ENCODE data around the gene RNU6-7. TPM values are rescaled to one million over a fixed set of nuclear protein-coding genes. Genes with fewer than 3 reads are reported as not detected.
A peak's percentile ranks its signal among the peaks of the same experiment; 100 is the strongest.

RNU6-7 gene
- polyA plus RNA-seq, 1 donor from 2014 or later = not detected

DNA sequence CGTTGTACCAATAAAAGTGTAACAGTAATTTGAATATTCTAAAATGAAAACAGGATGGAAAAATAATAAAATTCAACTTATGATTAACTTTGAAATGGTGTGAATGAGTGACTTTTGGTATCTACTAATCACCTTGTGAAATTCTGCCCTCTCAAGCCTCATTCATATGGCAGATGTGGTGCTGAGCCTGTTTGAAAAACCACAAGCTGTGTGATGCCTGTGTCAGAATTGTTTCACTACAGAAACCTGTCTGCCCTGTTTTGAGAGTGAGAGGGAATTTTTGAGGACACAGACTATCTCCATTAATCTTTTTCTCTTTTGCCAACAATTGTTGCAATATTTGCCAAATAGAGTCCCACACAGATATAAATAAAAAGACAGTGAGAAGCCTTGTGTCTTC lies 3.9 kb upstream of the RNU6-7 start:
- no peak overlapping the region for H3K27ac Mint-ChIP-seq
- H3K36me3 Mint-ChIP-seq = peaks cover 2% of the 10 kb centered on the region
- H3K27me3 Mint-ChIP-seq = no peaks in the 10 kb centered on the region
- H3K4me3 Mint-ChIP-seq = no peak overlapping the region
- peaks cover 16 to 27% (median 17%) of the 10 kb centered on the region in 3 donors for H3K4me1 Mint-ChIP-seq
- H3K9me3 Mint-ChIP-seq = no peaks in the 10 kb centered on the region

DNA sequence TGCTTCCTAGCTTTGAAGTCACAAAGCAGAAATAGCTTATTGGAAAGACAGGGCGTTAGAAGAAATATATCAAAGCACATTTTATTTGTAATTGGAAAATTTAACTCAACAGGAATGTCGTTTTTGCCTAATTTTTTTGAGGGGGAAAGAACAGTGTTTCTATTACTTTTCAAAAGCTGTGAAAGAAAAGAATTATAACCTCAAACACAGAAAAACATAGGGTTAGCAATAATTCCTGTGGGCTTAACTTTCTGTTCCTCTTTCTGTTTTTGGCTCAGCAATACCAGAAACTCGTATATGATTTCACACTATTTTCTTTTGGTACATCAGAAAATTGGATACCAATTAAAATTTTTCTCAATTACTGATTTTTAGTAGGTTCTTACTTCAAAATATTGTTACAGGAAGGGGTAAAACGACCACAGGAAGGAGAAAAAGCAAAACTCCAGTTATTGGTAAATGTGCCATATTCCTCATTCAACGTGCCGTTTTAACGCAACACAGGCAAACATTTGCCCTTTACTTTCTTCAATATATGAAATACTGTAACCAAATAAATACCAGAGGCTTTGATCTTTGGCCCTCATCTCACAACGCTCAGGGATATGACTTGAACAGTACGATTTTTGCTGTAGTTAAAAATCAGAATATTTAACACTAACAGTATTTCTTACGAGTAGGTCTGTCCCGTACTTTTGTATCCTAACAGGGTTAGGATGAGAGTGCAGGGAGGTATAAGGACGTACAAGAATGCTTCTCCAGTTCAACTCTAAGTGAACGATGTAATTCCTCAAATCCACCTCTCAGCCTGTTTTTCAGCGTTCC lies 1.3 kb upstream of the RNU6-7 start:
- Mint-ChIP-seq H3K27me3 (no peaks in the 10 kb centered on the region), H3K4me1 (peaks cover 24 to 35% (median 26%) of the 10 kb centered on the region in 3 donors), H3K4me3 (peak overlapping the region; percentile 85 to 96 (median 94)), H3K9me3 (no peaks in the 10 kb centered on the region), H3K36me3 (peaks cover 3% of the 10 kb centered on the region), H3K27ac (peak overlapping the region; percentile 97 to 100 (median 99))

DNA sequence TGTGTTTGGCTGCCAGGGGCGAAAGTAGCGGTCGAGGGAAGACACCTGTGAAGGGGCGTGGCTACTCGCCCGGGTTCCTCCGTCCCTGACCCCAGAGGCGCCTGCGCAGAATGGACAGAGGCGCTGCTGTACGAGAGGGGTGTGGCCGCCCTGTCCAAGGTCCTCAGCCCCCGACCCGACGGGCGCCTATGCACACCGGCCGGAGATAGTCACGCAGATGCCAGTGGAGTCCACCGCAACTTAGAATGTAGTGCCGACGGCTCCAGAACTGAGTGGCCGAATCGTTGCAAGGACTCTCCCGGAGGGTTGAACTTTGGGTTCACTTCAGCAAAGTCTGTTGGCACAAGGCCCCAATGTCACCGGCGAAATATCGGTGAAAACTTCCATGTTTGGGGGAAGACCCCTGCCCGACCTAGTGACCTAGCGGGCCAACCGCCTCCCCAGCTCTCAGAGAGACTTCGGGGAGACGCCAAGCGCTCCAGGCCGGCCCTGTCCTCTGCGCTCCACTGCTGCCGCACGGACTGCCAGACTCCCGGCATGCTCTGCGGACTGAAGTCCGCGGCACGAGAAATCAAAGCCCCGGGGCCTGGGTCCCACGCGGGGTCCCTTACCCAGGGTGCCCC lies 541 bp upstream of the RNU6-7 start:
- peak overlapping the region; percentile 85 to 96 (median 94) for H3K4me3 Mint-ChIP-seq

DNA sequence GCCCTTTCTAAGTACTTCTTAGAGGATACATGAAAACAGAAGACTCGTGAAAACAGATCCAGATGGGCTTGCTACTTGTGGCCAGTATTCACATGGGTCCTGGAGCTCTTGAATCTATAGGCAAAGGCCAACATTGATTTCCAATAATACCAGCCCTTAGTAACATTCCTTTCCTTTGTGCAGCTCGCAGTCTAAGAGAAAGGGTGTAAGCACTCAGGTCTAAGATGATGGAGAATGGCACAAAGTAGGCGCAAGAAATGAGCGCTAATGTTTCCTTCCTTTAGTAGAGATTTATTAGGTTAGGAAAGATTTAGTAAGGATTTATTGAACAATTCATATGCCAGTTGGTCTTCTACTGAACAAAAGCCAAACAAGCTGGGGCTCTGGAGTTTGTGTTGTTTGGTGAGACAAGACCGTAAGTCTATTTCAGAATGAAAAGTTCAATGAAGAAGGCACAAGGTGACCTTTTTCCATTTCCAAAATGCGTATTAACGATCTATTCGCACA lies 699 bp downstream of the RNU6-7 start:
- peak overlapping the region; percentile 85 to 96 (median 94) for H3K4me3 Mint-ChIP-seq
- H3K4me1 Mint-ChIP-seq = peaks cover 31 to 42% (median 35%) of the 10 kb centered on the region in 3 donors
- H3K27ac Mint-ChIP-seq = peak overlapping the region; percentile 97 to 100 (median 99)
- peaks cover 1% of the 10 kb centered on the region for H3K36me3 Mint-ChIP-seq
- no peaks in the 10 kb centered on the region for H3K9me3 Mint-ChIP-seq
- peaks cover 4% of the 10 kb centered on the region for H3K27me3 Mint-ChIP-seq

More for the DNA sequence above, 541 bp upstream of the RNU6-7 start:
- H3K36me3 Mint-ChIP-seq = peaks cover 1% of the 10 kb centered on the region
- no peaks in the 10 kb centered on the region for H3K9me3 Mint-ChIP-seq
- peaks cover 27 to 36% (median 31%) of the 10 kb centered on the region in 3 donors for H3K4me1 Mint-ChIP-seq
- peaks cover under 1% of the 10 kb centered on the region for H3K27me3 Mint-ChIP-seq
- peak overlapping the region; percentile 97 to 100 (median 99) for H3K27ac Mint-ChIP-seq

DNA sequence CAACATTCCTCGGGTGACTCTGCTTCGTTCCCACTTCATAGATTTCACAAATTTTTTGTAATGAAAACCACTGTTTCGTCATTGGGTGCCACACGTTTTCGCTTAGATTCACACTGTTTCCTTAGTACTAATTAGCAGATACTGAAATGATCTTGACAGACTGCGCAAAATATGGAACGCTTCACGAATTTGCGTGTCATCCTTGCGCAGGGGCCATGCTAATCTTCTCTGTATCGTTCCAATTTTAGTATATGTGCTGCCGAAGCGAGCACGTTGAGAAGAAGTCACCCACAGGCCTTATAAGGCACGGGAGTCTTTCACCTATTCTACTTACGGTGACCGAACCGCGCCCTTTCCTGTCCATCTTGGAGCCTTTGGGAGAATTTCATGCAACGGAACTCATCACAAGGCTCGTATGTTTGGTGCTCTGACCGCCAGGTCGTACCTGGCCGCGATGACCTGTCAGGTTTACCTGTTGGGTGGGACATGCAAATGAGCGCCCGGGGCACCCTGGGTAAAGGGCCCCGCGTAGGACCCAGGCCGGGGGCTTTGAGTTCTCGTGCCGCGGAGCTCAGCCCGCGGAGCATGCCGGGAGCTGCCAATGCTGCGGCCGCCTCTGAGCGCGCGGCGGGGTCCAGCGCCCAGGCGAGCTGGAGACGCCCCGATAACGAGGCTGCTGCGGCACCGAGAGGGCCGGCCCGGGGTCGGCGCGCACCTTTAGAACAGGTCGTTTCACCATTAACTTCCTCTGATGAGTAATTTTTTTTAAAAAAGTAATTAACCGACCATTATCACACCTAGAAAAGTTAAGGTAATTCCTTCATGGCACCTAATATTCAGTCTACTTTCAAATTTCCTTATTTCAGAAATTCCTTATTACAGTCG lies 1.4 kb downstream of the RNU6-7 start, which contains the start of gene RNU6-8:
Gene RNU6-8, minus strand, starts transcription at position 272 of the 885 bp plus-strand sequence.
- peak within 1 kb of the TSS; percentile 85 to 96 (median 94) for H3K4me3 Mint-ChIP-seq
- H3K4me1 Mint-ChIP-seq = peaks cover 31 to 42% (median 35%) of the 10 kb centered on the region in 3 donors
- peaks cover 4% of the 10 kb centered on the region for H3K27me3 Mint-ChIP-seq
- no peaks in the 10 kb centered on the region for H3K9me3 Mint-ChIP-seq
- peak within 1 kb of the TSS; percentile 97 to 100 (median 99) for H3K27ac Mint-ChIP-seq
- peaks cover 1% of the 10 kb centered on the region for H3K36me3 Mint-ChIP-seq

DNA sequence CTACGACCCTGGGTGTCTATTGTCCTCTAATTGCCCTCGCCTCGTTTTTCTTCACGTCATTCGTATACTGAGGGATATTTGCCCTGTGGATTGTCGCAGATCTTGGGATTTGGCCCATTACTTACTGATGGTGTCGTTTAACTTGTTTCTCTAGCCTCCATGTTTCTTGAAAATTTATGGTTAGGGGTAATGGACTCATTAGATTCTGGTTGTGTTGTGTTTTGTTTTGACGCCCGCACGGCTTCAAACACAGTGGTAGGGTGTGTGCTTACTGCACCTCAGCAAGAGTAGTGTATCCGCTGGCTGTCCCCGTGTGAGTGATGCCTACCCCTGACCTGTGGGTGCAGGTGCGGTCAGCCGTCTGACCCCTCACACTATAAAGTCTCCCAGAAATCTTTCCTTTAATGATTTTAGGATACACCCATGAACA lies 2.1 kb downstream of the RNU6-7 start:
- Mint-ChIP-seq H3K4me1 (peaks cover 31 to 42% (median 35%) of the 10 kb centered on the region in 3 donors), H3K9me3 (no peaks in the 10 kb centered on the region), H3K4me3 (peak overlapping the region; percentile 85 to 96 (median 94)), H3K36me3 (peaks cover 1% of the 10 kb centered on the region), H3K27ac (peak overlapping the region; percentile 97 to 100 (median 99)), H3K27me3 (peaks cover 4% of the 10 kb centered on the region)

DNA sequence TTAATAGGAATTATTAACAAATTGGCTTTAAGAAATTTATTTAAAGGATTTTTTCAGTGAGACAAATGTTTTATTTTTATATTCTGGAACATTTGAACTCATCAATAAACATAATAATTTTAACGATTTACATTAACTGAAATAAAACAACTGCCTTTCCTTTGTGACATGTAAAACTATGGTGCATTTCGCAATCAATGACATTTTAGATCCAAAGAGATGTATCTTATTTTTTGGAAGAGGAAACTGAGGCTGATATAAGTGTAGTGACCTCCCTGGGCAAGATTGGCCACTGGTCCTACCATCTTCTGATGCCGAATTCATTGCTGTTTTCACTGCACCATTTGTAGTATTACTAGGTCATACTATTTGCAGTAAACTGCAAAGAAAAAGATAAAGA lies 3.7 kb downstream of the RNU6-7 start:
- H3K4me1 Mint-ChIP-seq = peaks cover 25 to 33% (median 30%) of the 10 kb centered on the region in 3 donors
- peaks cover 0 to 2% (median 0%) of the 10 kb centered on the region in 3 donors for H3K9me3 Mint-ChIP-seq
- peak overlapping the region in 1 of 3 donors; percentile 91 for H3K27ac Mint-ChIP-seq
- peaks cover 4% of the 10 kb centered on the region for H3K27me3 Mint-ChIP-seq
- peaks cover 1% of the 10 kb centered on the region for H3K36me3 Mint-ChIP-seq
- peak overlapping the region in 2 of 4 donors; percentile 15 to 86 for H3K4me3 Mint-ChIP-seq

DNA sequence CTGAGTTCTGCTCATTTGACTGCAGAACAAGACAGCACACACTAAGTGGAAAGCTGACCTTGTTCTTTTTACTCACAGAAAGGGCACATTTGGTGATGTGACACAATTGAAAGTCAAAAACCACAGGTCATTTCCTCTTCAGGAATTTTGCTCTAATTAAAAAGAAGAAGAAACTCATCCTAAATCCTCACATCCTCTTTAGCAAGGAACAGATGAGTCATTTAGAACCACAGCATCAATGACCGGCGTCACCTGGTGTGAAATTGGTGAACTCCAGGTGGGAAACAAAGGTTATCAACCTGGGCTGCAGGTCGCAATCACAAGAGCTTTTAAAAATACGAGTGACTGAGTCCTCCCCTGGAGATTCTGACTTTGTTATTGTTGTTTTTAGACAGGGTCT lies 4.1 kb downstream of the RNU6-7 start:
- Mint-ChIP-seq H3K36me3 (peaks cover 1% of the 10 kb centered on the region), H3K27me3 (peaks cover 4% of the 10 kb centered on the region), H3K4me1 (peaks cover 25 to 30% (median 29%) of the 10 kb centered on the region in 3 donors), H3K27ac (peak overlapping the region in 2 of 3 donors; percentile 11 to 91), H3K9me3 (peaks cover 0 to 2% (median 0%) of the 10 kb centered on the region in 3 donors), H3K4me3 (peak overlapping the region in 2 of 4 donors; percentile 15 to 86)

DNA sequence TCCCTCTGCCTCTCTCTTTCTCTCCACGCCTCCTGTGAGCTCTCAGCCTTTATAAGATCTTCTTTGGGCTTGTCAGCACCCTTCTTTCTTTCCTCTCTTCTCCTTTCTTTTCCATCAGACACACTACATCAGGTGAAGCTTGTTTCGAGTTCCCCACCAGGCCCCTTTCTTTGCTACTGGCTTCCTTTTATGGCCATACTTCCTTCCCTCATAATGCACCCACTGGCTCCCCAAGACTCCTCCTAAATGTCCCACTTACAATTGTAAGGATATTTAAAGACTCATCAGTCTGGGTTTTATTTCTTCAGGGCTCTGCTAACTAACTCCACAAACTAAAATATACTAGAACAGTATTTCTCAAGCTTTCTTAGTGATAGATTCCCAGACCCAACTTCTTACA lies 4.7 kb downstream of the RNU6-7 start:
- peaks cover 0 to 2% (median 0%) of the 10 kb centered on the region in 3 donors for H3K9me3 Mint-ChIP-seq

DNA sequence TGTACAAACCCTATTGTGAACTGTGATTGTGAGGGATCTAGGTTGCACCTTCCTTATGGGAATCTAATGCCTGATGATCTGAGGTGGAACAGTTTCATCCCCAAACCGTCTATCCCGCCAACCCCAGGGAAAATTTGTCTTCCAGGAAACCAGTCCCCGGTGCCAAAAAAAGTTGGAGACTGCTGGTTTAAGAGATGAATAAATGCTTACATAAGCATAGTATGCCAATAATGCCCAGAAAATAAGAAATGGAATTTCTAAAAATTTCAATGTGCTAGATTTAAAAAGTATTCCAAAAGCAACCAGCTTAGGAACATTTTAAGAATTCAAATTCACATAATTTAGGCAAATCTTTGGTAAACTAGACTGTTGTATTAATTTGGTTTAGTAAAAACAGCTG lies 6.6 kb downstream of the RNU6-7 start:
- H3K4me3 Mint-ChIP-seq = no peak overlapping the region
- H3K27me3 Mint-ChIP-seq = peaks cover 4% of the 10 kb centered on the region
- H3K9me3 Mint-ChIP-seq = peaks cover 0 to 2% (median 0%) of the 10 kb centered on the region in 3 donors
- H3K36me3 Mint-ChIP-seq = no peaks in the 10 kb centered on the region
- H3K27ac Mint-ChIP-seq = no peak overlapping the region
- peaks cover 13 to 21% (median 16%) of the 10 kb centered on the region in 3 donors for H3K4me1 Mint-ChIP-seq

More for the DNA sequence above, 4.7 kb downstream of the RNU6-7 start:
- peaks cover 4% of the 10 kb centered on the region for H3K27me3 Mint-ChIP-seq
- H3K4me1 Mint-ChIP-seq = peaks cover 25 to 30% (median 27%) of the 10 kb centered on the region in 3 donors
- peak overlapping the region; percentile 11 to 91 (median 14) for H3K27ac Mint-ChIP-seq
- peaks cover 1% of the 10 kb centered on the region for H3K36me3 Mint-ChIP-seq
- H3K4me3 Mint-ChIP-seq = peak overlapping the region in 1 of 4 donors; percentile 86

DNA sequence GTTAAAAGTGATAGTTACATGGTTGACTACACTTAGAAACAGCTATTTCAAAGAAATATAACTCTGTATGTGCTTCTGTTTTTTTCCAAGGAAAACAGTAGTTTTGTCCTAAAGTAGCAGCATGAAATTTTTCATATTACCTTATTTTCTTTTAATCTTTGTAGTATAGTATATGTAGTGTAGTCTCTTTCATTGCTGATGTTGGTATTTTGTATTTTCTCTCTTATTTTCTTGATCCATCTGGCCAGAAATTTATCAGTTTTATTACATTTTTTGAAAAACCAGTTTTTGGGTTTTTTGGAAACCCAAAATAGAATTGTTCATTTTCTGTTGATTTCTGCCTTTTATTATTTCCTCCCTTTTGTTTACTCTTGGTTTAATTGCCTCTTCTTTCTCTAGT lies 7.6 kb downstream of the RNU6-7 start:
- Mint-ChIP-seq H3K27ac (no peak overlapping the region), H3K9me3 (peaks cover 0 to 2% (median 0%) of the 10 kb centered on the region in 3 donors), H3K4me3 (no peak overlapping the region), H3K4me1 (peaks cover 9 to 13% (median 10%) of the 10 kb centered on the region in 3 donors), H3K27me3 (peaks cover 4% of the 10 kb centered on the region), H3K36me3 (no peaks in the 10 kb centered on the region)

DNA sequence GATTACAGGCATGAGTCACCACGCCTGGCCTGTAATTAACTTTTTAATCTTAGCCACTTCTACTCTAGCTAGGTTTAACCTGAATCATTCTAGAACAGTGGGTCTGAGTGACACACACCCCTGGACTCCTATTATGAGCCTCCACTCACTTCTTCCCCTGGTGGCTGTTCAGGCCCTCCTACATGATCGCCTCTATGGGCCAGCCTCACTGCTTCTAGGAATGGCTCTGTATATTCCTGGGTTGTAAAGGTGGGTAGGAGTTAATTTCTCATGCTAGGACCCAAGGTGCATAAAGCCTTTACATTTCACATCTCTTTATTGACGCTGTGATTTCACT lies 9.2 kb downstream of the RNU6-7 start:
- peaks cover 0 to 2% (median 2%) of the 10 kb centered on the region in 3 donors for H3K9me3 Mint-ChIP-seq
- no peak overlapping the region for H3K27ac Mint-ChIP-seq
- no peaks in the 10 kb centered on the region for H3K36me3 Mint-ChIP-seq
- peaks cover 4% of the 10 kb centered on the region for H3K27me3 Mint-ChIP-seq
- H3K4me3 Mint-ChIP-seq = no peak overlapping the region
- peaks cover 6% of the 10 kb centered on the region in 3 donors for H3K4me1 Mint-ChIP-seq

DNA sequence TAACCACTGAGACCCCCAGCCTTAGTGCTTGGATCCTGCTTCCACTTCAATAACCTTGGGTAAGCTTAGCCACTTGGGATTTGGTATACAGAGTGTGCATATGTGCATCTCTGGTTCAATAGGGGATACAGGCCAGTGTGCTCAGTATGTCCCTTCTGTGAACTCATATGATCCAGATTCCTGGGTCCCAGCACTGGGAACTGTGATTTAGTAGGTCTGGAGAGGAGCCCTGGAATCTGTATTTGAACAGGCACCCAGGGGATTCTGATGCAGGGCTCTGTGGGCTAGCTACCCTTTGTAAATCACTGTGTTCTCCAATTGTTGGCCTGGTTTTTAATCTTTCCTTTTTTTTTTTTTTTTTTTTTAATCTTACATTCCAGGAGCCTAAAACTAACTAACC lies 11.0 kb downstream of the RNU6-7 start:
- peaks cover 0 to 2% (median 2%) of the 10 kb centered on the region in 3 donors for H3K9me3 Mint-ChIP-seq
- peaks cover 2% of the 10 kb centered on the region for H3K27me3 Mint-ChIP-seq
- no peak overlapping the region for H3K27ac Mint-ChIP-seq
- peaks cover 3% of the 10 kb centered on the region for H3K36me3 Mint-ChIP-seq
- H3K4me1 Mint-ChIP-seq = no peaks in the 10 kb centered on the region
- no peak overlapping the region for H3K4me3 Mint-ChIP-seq

DNA sequence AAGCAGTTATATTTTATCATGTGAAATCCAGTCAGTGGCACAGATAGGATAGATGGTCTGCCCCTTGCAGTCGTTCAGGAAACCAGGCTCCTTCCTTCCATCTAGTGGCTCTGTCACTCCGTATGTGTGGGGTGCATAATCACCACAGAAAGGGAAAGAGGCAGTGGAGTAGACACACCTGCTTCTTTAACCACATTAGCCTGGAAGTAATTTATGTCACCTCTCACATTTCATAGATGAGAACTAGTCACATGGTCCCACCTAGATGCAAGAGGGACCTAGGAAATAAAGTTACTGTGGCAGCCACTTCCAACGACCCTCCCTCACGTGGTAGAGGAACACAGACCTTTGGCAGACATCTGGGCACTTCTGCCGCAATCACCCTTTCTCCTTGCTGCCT lies 15.5 kb downstream of the RNU6-7 start:
- peaks cover 3% of the 10 kb centered on the region for H3K36me3 Mint-ChIP-seq
- peaks cover 0 to 2% (median 0%) of the 10 kb centered on the region in 3 donors for H3K9me3 Mint-ChIP-seq
- H3K4me1 Mint-ChIP-seq = no peaks in the 10 kb centered on the region
- peaks cover 2% of the 10 kb centered on the region for H3K27me3 Mint-ChIP-seq
- H3K27ac Mint-ChIP-seq = no peak overlapping the region
- no peak overlapping the region for H3K4me3 Mint-ChIP-seq
